ENCODE data around the gene GABPB1.

The GABPB1 gene

GRCh38 chr15:50275908-50276307 lies 79.1 kb downstream of the GABPB1 start:
- no peak for DNase-seq (ENCODE audit: low read depth)
- H3K4me1 ChIP-seq (ENCODE audit: control insufficient read depth, insufficient read depth, low read length) = no peaks in the 10 kb centered on the region
- no peaks in the 10 kb centered on the region for H3K27me3 ChIP-seq (replicated peaks; ENCODE audit: control insufficient read depth, insufficient read depth, low read length)
- no peaks in the 10 kb centered on the region for H3K36me3 ChIP-seq (ENCODE audit: control insufficient read depth, insufficient read depth, low read length, severe bottlenecking)
- H3K9me3 ChIP-seq (ENCODE audit: control insufficient read depth, low read length) = no peaks in the 10 kb centered on the region
- H3K4me3 ChIP-seq (ENCODE audit: low read length) = no peak overlapping the region
- H3K9ac ChIP-seq (ENCODE audit: low read length) = no peak overlapping the region

GRCh38 chr15:50275091-50275490 lies 79.9 kb downstream of the GABPB1 start:
- H3K9me3 ChIP-seq (ENCODE audit: control insufficient read depth, low read length) = no peaks in the 10 kb centered on the region
- no peaks in the 10 kb centered on the region for H3K4me1 ChIP-seq (ENCODE audit: control insufficient read depth, insufficient read depth, low read length)
- H3K36me3 ChIP-seq (ENCODE audit: control insufficient read depth, insufficient read depth, low read length, severe bottlenecking) = no peaks in the 10 kb centered on the region
- H3K4me3 ChIP-seq (ENCODE audit: low read length) = no peak overlapping the region
- DNase-seq (ENCODE audit: low read depth) = no peak
- H3K9ac ChIP-seq (ENCODE audit: low read length) = no peak overlapping the region
- H3K27me3 ChIP-seq (replicated peaks; ENCODE audit: control insufficient read depth, insufficient read depth, low read length) = no peaks in the 10 kb centered on the region

GRCh38 chr15:50267577-50267976 lies 87.4 kb downstream of the GABPB1 start:
- no peaks in the 10 kb centered on the region for H3K9me3 ChIP-seq (ENCODE audit: control insufficient read depth, low read length)
- no peak overlapping the region for H3K4me3 ChIP-seq (ENCODE audit: low read length)
- H3K4me1 ChIP-seq (ENCODE audit: control insufficient read depth, insufficient read depth, low read length) = no peaks in the 10 kb centered on the region
- H3K36me3 ChIP-seq (ENCODE audit: control insufficient read depth, insufficient read depth, low read length, severe bottlenecking) = no peaks in the 10 kb centered on the region
- H3K27me3 ChIP-seq (replicated peaks; ENCODE audit: control insufficient read depth, insufficient read depth, low read length) = peaks cover 8% of the 10 kb centered on the region
- no peak overlapping the region for H3K9ac ChIP-seq (ENCODE audit: low read length)
- DNase-seq (ENCODE audit: low read depth) = no peak

- no peaks in the 10 kb centered on the region for H3K36me3 ChIP-seq (ENCODE audit: control insufficient read depth, insufficient read depth, low read length, severe bottlenecking)
- no peaks in the 10 kb centered on the region for H3K4me1 ChIP-seq (ENCODE audit: control insufficient read depth, insufficient read depth, low read length)
- peaks cover 8% of the 10 kb centered on the region for H3K27me3 ChIP-seq (replicated peaks; ENCODE audit: control insufficient read depth, insufficient read depth, low read length)
- no peak within 1 kb of the TSS for H3K4me3 ChIP-seq (ENCODE audit: low read length)
- no peaks in the 10 kb centered on the region for H3K9me3 ChIP-seq (ENCODE audit: control insufficient read depth, low read length)
- no peak for DNase-seq (ENCODE audit: low read depth)
- no peak within 1 kb of the TSS for H3K9ac ChIP-seq (ENCODE audit: low read length)
These were observed 89.4 kb downstream of the GABPB1 start, which contains the start of gene HDC for GRCh38 chr15:50265620-50266019. Gene HDC, minus strand, starts transcription at chr15:50265726. Its CDS starts 103 bp downstream, at chr15:50265623.

GRCh38 chr15:50262533-50262932 lies 92.5 kb downstream of the GABPB1 start:
- no peaks in the 10 kb centered on the region for H3K9me3 ChIP-seq (ENCODE audit: control insufficient read depth, low read length)
- no peak overlapping the region for H3K9ac ChIP-seq (ENCODE audit: low read length)
- peaks cover 13% of the 10 kb centered on the region for H3K27me3 ChIP-seq (replicated peaks; ENCODE audit: control insufficient read depth, insufficient read depth, low read length)
- no peak for DNase-seq (ENCODE audit: low read depth)
- no peak overlapping the region for H3K4me3 ChIP-seq (ENCODE audit: low read length)
- H3K36me3 ChIP-seq (ENCODE audit: control insufficient read depth, insufficient read depth, low read length, severe bottlenecking) = no peaks in the 10 kb centered on the region
- H3K4me1 ChIP-seq (ENCODE audit: control insufficient read depth, insufficient read depth, low read length) = peaks cover 7% of the 10 kb centered on the region

- H3K9ac ChIP-seq (ENCODE audit: low read length) = no peak overlapping the region
- peaks cover 13% of the 10 kb centered on the region for H3K27me3 ChIP-seq (replicated peaks; ENCODE audit: control insufficient read depth, insufficient read depth, low read length)
- H3K9me3 ChIP-seq (ENCODE audit: control insufficient read depth, low read length) = no peaks in the 10 kb centered on the region
- H3K36me3 ChIP-seq (ENCODE audit: control insufficient read depth, insufficient read depth, low read length, severe bottlenecking) = no peaks in the 10 kb centered on the region
- DNase-seq (ENCODE audit: low read depth) = no peak
- no peak overlapping the region for H3K4me3 ChIP-seq (ENCODE audit: low read length)
- peaks cover 7% of the 10 kb centered on the region for H3K4me1 ChIP-seq (ENCODE audit: control insufficient read depth, insufficient read depth, low read length)
These were observed 93.0 kb downstream of the GABPB1 start for GRCh38 chr15:50261981-50262380.

GRCh38 chr15:50260969-50261496 lies 94.0 kb downstream of the GABPB1 start:
- Histone ChIP-seq H3K4me1 (ENCODE audit: control insufficient read depth, insufficient read depth, low read length) (peaks cover 7% of the 10 kb centered on the region), H3K9me3 (ENCODE audit: control insufficient read depth, low read length) (no peaks in the 10 kb centered on the region), H3K27me3 (replicated peaks; ENCODE audit: control insufficient read depth, insufficient read depth, low read length) (peaks cover 13% of the 10 kb centered on the region), H3K9ac (ENCODE audit: low read length) (no peak overlapping the region), H3K4me3 (ENCODE audit: low read length) (no peak overlapping the region), H3K36me3 (ENCODE audit: control insufficient read depth, insufficient read depth, low read length, severe bottlenecking) (no peaks in the 10 kb centered on the region)
- no peak for DNase-seq (ENCODE audit: low read depth)

GRCh38 chr15:50259276-50259675 lies 95.7 kb downstream of the GABPB1 start:
- Histone ChIP-seq H3K4me3 (ENCODE audit: low read length) (no peak overlapping the region), H3K9me3 (ENCODE audit: control insufficient read depth, low read length) (no peaks in the 10 kb centered on the region), H3K27me3 (replicated peaks; ENCODE audit: control insufficient read depth, insufficient read depth, low read length) (peaks cover 7% of the 10 kb centered on the region), H3K36me3 (ENCODE audit: control insufficient read depth, insufficient read depth, low read length, severe bottlenecking) (no peaks in the 10 kb centered on the region), H3K9ac (ENCODE audit: low read length) (no peak overlapping the region), H3K4me1 (ENCODE audit: control insufficient read depth, insufficient read depth, low read length) (peaks cover 7% of the 10 kb centered on the region)
- no peak for DNase-seq (ENCODE audit: low read depth)

- H3K9me3 ChIP-seq (ENCODE audit: control insufficient read depth, low read length) = no peaks in the 10 kb centered on the region
- no peak overlapping the region for H3K9ac ChIP-seq (ENCODE audit: low read length)
- no peaks in the 10 kb centered on the region for H3K36me3 ChIP-seq (ENCODE audit: control insufficient read depth, insufficient read depth, low read length, severe bottlenecking)
- peaks cover 7% of the 10 kb centered on the region for H3K4me1 ChIP-seq (ENCODE audit: control insufficient read depth, insufficient read depth, low read length)
- no peak overlapping the region for H3K4me3 ChIP-seq (ENCODE audit: low read length)
- peaks cover 9% of the 10 kb centered on the region for H3K27me3 ChIP-seq (replicated peaks; ENCODE audit: control insufficient read depth, insufficient read depth, low read length)
- DNase-seq (ENCODE audit: low read depth) = peak; percentile 29
These were observed 97.1 kb downstream of the GABPB1 start for GRCh38 chr15:50257924-50258323.

GRCh38 chr15:50257332-50257731 lies 97.7 kb downstream of the GABPB1 start:
- Histone ChIP-seq H3K27me3 (replicated peaks; ENCODE audit: control insufficient read depth, insufficient read depth, low read length) (peaks cover 14% of the 10 kb centered on the region), H3K4me3 (ENCODE audit: low read length) (no peak overlapping the region), H3K9me3 (ENCODE audit: control insufficient read depth, low read length) (no peaks in the 10 kb centered on the region), H3K36me3 (ENCODE audit: control insufficient read depth, insufficient read depth, low read length, severe bottlenecking) (no peaks in the 10 kb centered on the region), H3K4me1 (ENCODE audit: control insufficient read depth, insufficient read depth, low read length) (peaks cover 7% of the 10 kb centered on the region), H3K9ac (ENCODE audit: low read length) (no peak overlapping the region)
- no peak for DNase-seq (ENCODE audit: low read depth)

- no peak overlapping the region for H3K9ac ChIP-seq (ENCODE audit: low read length)
- peaks cover 19% of the 10 kb centered on the region for H3K27me3 ChIP-seq (replicated peaks; ENCODE audit: control insufficient read depth, insufficient read depth, low read length)
- DNase-seq (ENCODE audit: low read depth) = peak; percentile 58
- H3K4me3 ChIP-seq (ENCODE audit: low read length) = no peak overlapping the region
- H3K9me3 ChIP-seq (ENCODE audit: control insufficient read depth, low read length) = no peaks in the 10 kb centered on the region
- H3K4me1 ChIP-seq (ENCODE audit: control insufficient read depth, insufficient read depth, low read length) = peaks cover 7% of the 10 kb centered on the region
- no peaks in the 10 kb centered on the region for H3K36me3 ChIP-seq (ENCODE audit: control insufficient read depth, insufficient read depth, low read length, severe bottlenecking)
These were observed 98.6 kb downstream of the GABPB1 start for GRCh38 chr15:50256188-50257041.

Measured in adipocyte (in vitro differentiated cells).